ENCODE results near the gene HRH2.

- no peak for TF ChIP-seq CTCF (IDR thresholded peaks at IDR 0.05; ENCODE audit: low read depth, low read length, poor library complexity, severe bottlenecking)
- TF ChIP-seq EZH2phosphoT487 (IDR thresholded peaks at IDR 0.05; ENCODE audit: borderline replicate concordance, low read length) = no peak
Measured at GRCh38 chr5:175747539-175748060, 89.7 kb downstream of the HRH2 start.
